Measurements from ENCODE around the gene RNU5B-1. TPM values are rescaled to one million over a fixed set of nuclear protein-coding genes. Genes with fewer than 3 reads are reported as not detected.

The RNU5B-1 gene
- polyA plus RNA-seq, 1 donor from 2014 or later, result not detected

GRCh38 chr15:65305150-65305758 lies 777 bp downstream of the RNU5B-1 start:
- Histone ChIP-seq H4K20me1 (ENCODE audit: insufficient read depth) (no peaks in the 10 kb centered on the region), H2AFZ (ENCODE audit: low read depth, low read length) (no peak overlapping the region), H3K4me2 (ENCODE audit: low read length) (no peak overlapping the region), H3K27me3 (ENCODE audit: insufficient read depth, low read depth, low read length) (no peaks in the 10 kb centered on the region), H3K9me2 (ENCODE audit: insufficient read depth, low read length) (no peaks in the 10 kb centered on the region), H3K9me3 (ENCODE audit: low read length) (no peaks in the 10 kb centered on the region), H3K79me2 (replicated peaks; ENCODE audit: insufficient read depth, low read length) (no peaks in the 10 kb centered on the region), H3K36me3 (ENCODE audit: insufficient read depth, low read length) (no peaks in the 10 kb centered on the region), H3K4me3 (ENCODE audit: low read length) (no peak overlapping the region), H3K27ac (ENCODE audit: low read length) (peak overlapping the region; percentile 33), H3K9ac (ENCODE audit: low read length) (no peak overlapping the region), H3F3A (ENCODE audit: insufficient read depth, low read length, poor library complexity, severe bottlenecking) (no peaks in the 10 kb centered on the region)
- TF ChIP-seq POLR2AphosphoS5 (IDR thresholded peaks at IDR 0.05) (no peak), MXI1 (conservative IDR thresholded peaks at IDR 0.05; ENCODE audit: poor library complexity, severe bottlenecking) (no peak), EZH2 (IDR thresholded peaks at IDR 0.05; ENCODE audit: borderline replicate concordance, insufficient read depth, low read length, poor library complexity, severe bottlenecking) (no peak), TAF1 (IDR thresholded peaks at IDR 0.05; ENCODE audit: low read depth) (no peak), CTCF (IDR thresholded peaks at IDR 0.05; ENCODE audit: poor library complexity, severe bottlenecking) (no peak), SMC3 (conservative IDR thresholded peaks at IDR 0.05; ENCODE audit: poor library complexity) (no peak), RAD21 (conservative IDR thresholded peaks at IDR 0.05) (no peak), EP300 (conservative IDR thresholded peaks at IDR 0.05; ENCODE audit: poor library complexity, severe bottlenecking) (no peak), REST (IDR thresholded peaks at IDR 0.05; ENCODE audit: borderline replicate concordance) (no peak)

- Histone ChIP-seq H3K4me2 (ENCODE audit: low read length) (no peak overlapping the region), H3K9ac (ENCODE audit: low read length) (no peak overlapping the region), H3K9me3 (ENCODE audit: low read length) (no peaks in the 10 kb centered on the region), H3K27me3 (ENCODE audit: insufficient read depth, low read depth, low read length) (no peaks in the 10 kb centered on the region), H3K4me3 (ENCODE audit: low read length) (no peak overlapping the region), H3F3A (ENCODE audit: insufficient read depth, low read length, poor library complexity, severe bottlenecking) (no peaks in the 10 kb centered on the region), H3K27ac (ENCODE audit: low read length) (no peak overlapping the region), H3K36me3 (ENCODE audit: insufficient read depth, low read length) (no peaks in the 10 kb centered on the region), H3K9me2 (ENCODE audit: insufficient read depth, low read length) (no peaks in the 10 kb centered on the region), H2AFZ (ENCODE audit: low read depth, low read length) (no peak overlapping the region), H3K79me2 (replicated peaks; ENCODE audit: insufficient read depth, low read length) (no peaks in the 10 kb centered on the region), H4K20me1 (ENCODE audit: insufficient read depth) (no peaks in the 10 kb centered on the region)
- TF ChIP-seq EP300 (conservative IDR thresholded peaks at IDR 0.05; ENCODE audit: poor library complexity, severe bottlenecking) (no peak), TAF1 (IDR thresholded peaks at IDR 0.05; ENCODE audit: low read depth) (no peak), SMC3 (conservative IDR thresholded peaks at IDR 0.05; ENCODE audit: poor library complexity) (no peak), RAD21 (conservative IDR thresholded peaks at IDR 0.05) (no peak), MXI1 (conservative IDR thresholded peaks at IDR 0.05; ENCODE audit: poor library complexity, severe bottlenecking) (no peak), POLR2AphosphoS5 (IDR thresholded peaks at IDR 0.05) (no peak)
These were observed 1.3 kb downstream of the RNU5B-1 start for GRCh38 chr15:65305776-65306175.
